CD4-positive, alpha-beta T cell treated with Interleukin-6 at 100 ng/mL for 8 hours (primary cell): Measurements from ENCODE around the gene PPFIA2.

Experiments used
- DNase-seq: peaks from one replicate; pipeline ENCODE4 v3.0.0-alpha.2; 2020; ENCODE audit warnings: mixed read lengths, low spot score

Gene PPFIA2

GRCh38 chr12:81546811-81547210 is 212.3 kb downstream of the PPFIA2 start:
- no peak for DNase-seq

GRCh38 chr12:81543621-81544139 is 215.5 kb downstream of the PPFIA2 start:
- no peak for DNase-seq

- DNase-seq: no peak
These were observed 216.8 kb downstream of the PPFIA2 start for GRCh38 chr12:81542065-81543010.

- DNase-seq: no peak
These were observed 218.0 kb downstream of the PPFIA2 start for GRCh38 chr12:81541121-81541520.

DNA sequence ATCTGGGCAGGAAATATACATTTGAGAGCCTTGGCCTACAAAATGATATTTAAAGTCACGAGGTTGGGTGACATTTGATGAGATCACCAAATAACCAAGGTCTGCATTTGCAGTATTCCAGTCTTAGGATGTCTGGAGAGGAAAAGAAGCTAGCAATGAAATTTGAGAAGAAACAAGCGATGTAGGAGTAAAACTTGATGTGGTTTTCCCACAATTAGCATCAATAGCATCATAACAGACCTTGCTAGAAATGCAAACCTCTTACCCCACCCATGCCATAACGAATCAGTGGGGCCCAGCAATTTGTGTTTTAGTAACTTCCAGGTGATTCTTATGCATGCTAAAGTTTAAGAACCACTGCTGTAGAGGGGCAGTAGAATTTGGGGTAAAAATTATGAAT is 219.9 kb downstream of the PPFIA2 start:
- DNase-seq: no peak

GRCh38 chr12:81533054-81533453 is 226.1 kb downstream of the PPFIA2 start:
- DNase-seq: no peak

- DNase-seq: no peak
These were observed 228.8 kb downstream of the PPFIA2 start for GRCh38 chr12:81530352-81530751.

- no peak for DNase-seq
These were observed 238.8 kb downstream of the PPFIA2 start for GRCh38 chr12:81520064-81520945.

DNA sequence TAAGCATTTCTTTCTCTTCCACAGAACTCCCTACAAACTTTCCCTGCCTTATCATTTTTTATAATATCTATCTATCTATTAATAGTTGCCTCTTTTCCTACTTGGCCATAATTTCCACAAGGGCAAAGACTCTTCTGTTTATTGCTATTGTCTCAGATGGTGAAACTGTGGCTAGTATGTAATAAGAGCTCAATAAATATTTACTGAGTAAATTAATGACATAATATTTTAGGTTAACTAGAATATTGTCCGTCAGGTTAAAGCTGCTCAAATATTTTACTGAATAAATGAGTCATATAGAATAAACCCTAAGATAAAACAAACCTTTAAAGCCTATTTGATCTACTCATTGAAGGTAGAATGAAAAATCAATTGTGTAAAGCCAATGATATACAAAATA is 240.5 kb downstream of the PPFIA2 start:
- no peak for DNase-seq

DNA sequence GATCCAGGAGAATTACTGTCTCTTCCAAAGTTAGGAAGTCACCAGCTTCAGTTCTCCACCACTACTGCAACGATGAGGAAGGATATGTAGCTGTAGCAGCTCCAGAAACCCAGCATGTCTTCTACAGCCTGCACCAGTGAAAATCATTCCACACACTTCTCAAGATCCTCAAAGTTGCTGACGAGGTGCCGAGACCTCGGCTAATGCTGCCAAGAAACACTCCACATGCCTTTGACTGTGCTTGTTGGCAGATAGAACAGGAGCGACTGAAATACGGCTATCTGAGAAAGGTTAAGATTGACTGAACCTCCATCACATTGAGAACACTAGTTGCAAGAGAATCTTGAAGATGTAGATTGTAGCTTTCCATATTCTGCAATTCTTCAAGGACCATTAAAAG is 241.9 kb downstream of the PPFIA2 start:
- DNase-seq: no peak

DNA sequence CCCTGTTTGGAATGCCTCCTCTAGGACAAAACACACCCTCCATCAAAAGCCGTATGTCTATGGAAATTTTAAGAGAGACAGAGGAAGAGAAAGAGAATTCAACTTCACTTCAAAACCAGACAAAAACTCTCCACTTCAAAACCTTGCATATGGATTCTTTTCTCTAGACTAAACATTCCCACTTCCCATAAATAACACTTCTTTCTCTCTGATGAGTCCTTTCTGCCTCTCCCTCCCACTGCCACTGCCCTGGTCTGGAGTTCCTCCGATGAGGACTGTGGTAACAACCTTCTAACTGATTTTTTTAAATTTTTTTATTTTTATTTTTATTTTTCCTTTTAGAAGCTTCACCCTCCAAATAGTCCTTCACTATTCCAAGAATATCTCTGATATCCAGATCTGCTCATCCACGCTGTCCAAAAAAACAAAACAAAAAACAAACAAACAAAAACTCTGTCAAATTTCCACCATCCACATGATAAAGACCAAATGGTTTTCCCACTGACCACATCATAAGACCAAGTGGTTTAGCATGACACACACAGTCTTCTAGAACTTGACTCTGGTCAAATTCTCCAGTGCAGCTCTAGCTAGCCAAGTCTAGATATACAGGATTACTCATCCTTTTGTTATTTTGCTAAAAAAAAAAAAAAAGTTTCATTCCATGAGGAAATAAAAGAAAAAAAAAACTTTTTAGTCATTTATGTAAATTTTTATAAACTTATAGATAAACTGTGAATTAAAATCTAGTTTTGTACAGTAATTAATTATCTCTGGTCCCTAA is 256.0 kb downstream of the PPFIA2 start:
- no peak for DNase-seq

- DNase-seq: no peak
These were observed 258.4 kb downstream of the PPFIA2 start for GRCh38 chr12:81500788-81501187.

- DNase-seq: no peak
These were observed 259.3 kb downstream of the PPFIA2 start for GRCh38 chr12:81499809-81500208.

GRCh38 chr12:81492131-81492720 is 266.9 kb downstream of the PPFIA2 start:
- no peak for DNase-seq

GRCh38 chr12:81472934-81473333 is 286.2 kb downstream of the PPFIA2 start:
- no peak for DNase-seq

GRCh38 chr12:81470923-81471322 is 288.2 kb downstream of the PPFIA2 start:
- no peak for DNase-seq

GRCh38 chr12:81468206-81468605 is 290.9 kb downstream of the PPFIA2 start:
- DNase-seq: no peak

DNA sequence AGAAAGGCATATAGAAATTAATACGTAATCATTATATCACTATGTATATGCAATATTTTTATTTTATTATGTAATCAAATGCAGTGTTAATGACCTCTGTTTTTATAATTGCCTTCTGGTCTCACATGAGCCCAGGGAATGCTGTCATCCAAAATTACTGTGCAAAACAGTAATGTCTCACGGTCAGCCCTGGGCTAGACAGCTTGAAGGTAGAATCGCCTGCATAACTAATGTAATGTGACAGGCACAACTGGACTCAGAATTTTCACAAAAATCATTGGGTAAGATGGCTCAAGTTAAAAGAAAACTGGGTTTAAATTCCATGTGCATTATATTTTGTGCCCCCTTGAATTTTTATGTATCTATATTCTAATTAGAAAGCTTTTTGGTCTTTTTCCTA is 293.3 kb downstream of the PPFIA2 start:
- DNase-seq: no peak

GRCh38 chr12:81465191-81465590 is 294.0 kb downstream of the PPFIA2 start:
- no peak for DNase-seq

GRCh38 chr12:81461163-81461562 is 298.0 kb downstream of the PPFIA2 start:
- DNase-seq: no peak
